ENCODE results near the gene ADISSP. TPM values are rescaled to one million over a fixed set of nuclear protein-coding genes. Genes with fewer than 3 reads are reported as not detected.

Gene ADISSP
- 75.7 and 80.3 TPM in 2 replicates for total RNA-seq (2021)
- percentile 59 among the genes with signal in this experiment for Bru-seq, nascent RNA
- BruChase-seq, experiment 1, labeled RNA remaining after a 2-hour chase = percentile 59 among the genes with signal in this experiment
- BruChase-seq, experiment 2, labeled RNA remaining after a 6-hour chase = percentile 65 among the genes with signal in this experiment
- long read RNA-seq, transcript C20orf27-202 (6 exons, 1,886 nt) = major isoform, 127 of 168 reads
- long read RNA-seq, partial matches to known transcripts = 15 of 168 reads
- long read RNA-seq, other reads (novel, unspliced or antisense) = 22 of 168 reads

GRCh38 chr20:3767427-3768341, at the start of gene ADISSP:
TSS of gene ADISSP (minus strand) at chr20:3767753. CDS start at chr20:3760100, 7,653 bp downstream.
- no peaks in the 10 kb centered on the region for H3K36me3 ChIP-seq (ENCODE audit: insufficient read depth, low read length, poor library complexity, severe bottlenecking)
- CTCF ChIA-PET = interaction anchor here (0.5 to 1.5 kb wide), 4 partner anchors 14 to 119 kb away, joined by 3 to 4 read pairs (median 4); partner anchors contain the start of gene AP5S1
- POLR2A ChIA-PET (ENCODE audit: low non-redundant PET) = interaction anchor here (0.5 to 0.8 kb wide), 2 partner anchors 14 to 638 kb away, joined by 3 read pairs; partner anchors contain the start of gene SPEF1
- no peaks in the 10 kb centered on the region for H3K9me3 ChIP-seq (ENCODE audit: low read depth, low read length, poor library complexity, severe bottlenecking)
- peaks cover 18% of the 10 kb centered on the region for H3K4me1 ChIP-seq (ENCODE audit: insufficient read depth, low read length, poor library complexity, severe bottlenecking)
- TF ChIP-seq CTCF (conservative IDR thresholded peaks at IDR 0.05; ENCODE audit: low read depth, low read length) (peak; percentile 24; the same call in 1 of the 2 replicates), EZH2 (IDR thresholded peaks at IDR 0.05; ENCODE audit: borderline replicate concordance, low read depth, low read length, poor library complexity, severe bottlenecking) (no peak)
- intact Hi-C loops (cut with micrococcal nuclease; ENCODE audit: unreplicated experiment) = loop anchor here (1.0 to 5.0 kb wide), 2 partner anchors 50 to 91 kb away; no protein-coding TSS in a partner anchor
- peak within 1 kb of the TSS; percentile 70 for H3K27ac ChIP-seq (ENCODE audit: low read depth, low read length, poor library complexity, severe bottlenecking)
- BruUV-seq (replicated peaks) = no TSS peak
- H3K27me3 ChIP-seq (replicated peaks; ENCODE audit: insufficient read depth, low read depth, low read length, poor library complexity) = no peaks in the 10 kb centered on the region
- H3K4me3 ChIP-seq (ENCODE audit: low read depth, low read length, poor library complexity, severe bottlenecking) = peak within 1 kb of the TSS; percentile 82
- peak; percentile 99 for DNase-seq (ENCODE audit: low spot score)

DNA sequence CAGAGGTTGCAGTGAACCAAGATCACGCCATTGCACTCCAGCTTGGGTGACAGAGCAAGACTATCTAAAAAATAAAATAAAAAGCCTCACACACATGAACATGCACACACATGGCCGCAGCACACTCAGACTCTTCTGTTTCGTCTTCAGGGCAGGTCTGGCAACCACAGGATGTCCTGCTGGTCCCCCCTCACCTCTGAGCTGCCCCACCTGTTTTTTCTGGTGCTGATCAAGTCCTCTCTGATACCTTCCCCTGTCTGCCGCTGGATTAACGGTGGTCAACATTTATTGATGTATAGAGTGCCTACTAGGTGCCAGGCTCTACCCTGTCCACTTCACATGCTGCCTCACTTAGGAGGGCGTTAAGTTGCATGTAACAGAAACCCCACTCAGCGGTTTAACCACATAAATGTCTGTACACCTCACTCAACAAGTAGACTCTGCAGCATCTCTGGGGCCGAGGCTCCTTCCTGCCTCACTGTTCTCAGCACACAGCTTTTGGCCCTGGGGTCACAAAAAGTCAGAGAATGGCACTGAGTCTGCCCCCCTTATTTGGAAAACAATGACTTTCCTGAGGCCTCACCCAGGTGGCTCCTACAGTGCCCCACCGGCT, 48.3 kb upstream of the ADISSP start:
- no peak overlapping the region for H3K4me3 ChIP-seq (ENCODE audit: low read depth, low read length, poor library complexity, severe bottlenecking)
- no TSS peak for BruUV-seq (replicated peaks)
- H3K27me3 ChIP-seq (replicated peaks; ENCODE audit: insufficient read depth, low read depth, low read length, poor library complexity) = no peaks in the 10 kb centered on the region
- ChIA-PET CTCF (no interaction called here), POLR2A (ENCODE audit: low non-redundant PET) (no interaction called here)
- DNase-seq (ENCODE audit: low spot score) = no peak
- intact Hi-C loops (cut with micrococcal nuclease; ENCODE audit: unreplicated experiment) = no loop called here
- H3K36me3 ChIP-seq (ENCODE audit: insufficient read depth, low read length, poor library complexity, severe bottlenecking) = no peaks in the 10 kb centered on the region
- no peaks in the 10 kb centered on the region for H3K9me3 ChIP-seq (ENCODE audit: low read depth, low read length, poor library complexity, severe bottlenecking)
- no peak for TF ChIP-seq CTCF (conservative IDR thresholded peaks at IDR 0.05; ENCODE audit: low read depth, low read length)
- TF ChIP-seq EZH2 (IDR thresholded peaks at IDR 0.05; ENCODE audit: borderline replicate concordance, low read depth, low read length, poor library complexity, severe bottlenecking) = no peak
- no peak overlapping the region for H3K27ac ChIP-seq (ENCODE audit: low read depth, low read length, poor library complexity, severe bottlenecking)
- H3K4me1 ChIP-seq (ENCODE audit: insufficient read depth, low read length, poor library complexity, severe bottlenecking) = peaks cover 26% of the 10 kb centered on the region

DNA sequence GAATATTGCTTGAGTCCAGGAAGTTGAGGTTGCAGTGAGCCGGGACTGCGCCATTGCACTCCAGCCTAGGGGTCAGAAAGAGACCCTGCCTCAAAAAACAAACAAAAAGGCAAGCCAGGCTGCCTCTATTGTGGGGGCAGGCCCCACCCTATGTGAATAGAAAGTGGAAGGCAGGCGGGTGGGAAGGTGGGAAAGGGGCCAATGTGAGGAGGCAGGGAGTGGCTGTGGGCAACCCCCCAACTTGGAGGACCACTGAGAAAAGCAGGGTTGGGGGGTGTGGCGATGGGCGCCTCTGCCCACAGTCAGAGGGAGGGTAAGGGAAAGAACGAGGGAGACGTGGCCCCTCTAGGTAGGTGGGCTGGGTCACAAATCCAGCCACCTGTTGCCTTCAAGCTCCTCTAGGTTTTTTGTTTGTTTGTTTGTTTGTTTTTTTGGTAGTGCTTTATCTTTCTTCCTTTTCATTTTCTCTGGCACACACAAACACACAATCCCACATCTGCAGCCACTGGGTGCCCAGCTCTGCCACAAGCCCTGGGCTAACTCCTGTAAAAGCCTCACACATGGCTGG, 47.5 kb upstream of the ADISSP start:
- intact Hi-C loops (cut with micrococcal nuclease; ENCODE audit: unreplicated experiment) = no loop called here
- Histone ChIP-seq H3K27me3 (replicated peaks; ENCODE audit: insufficient read depth, low read depth, low read length, poor library complexity) (no peaks in the 10 kb centered on the region), H3K4me1 (ENCODE audit: insufficient read depth, low read length, poor library complexity, severe bottlenecking) (peaks cover 27% of the 10 kb centered on the region), H3K9me3 (ENCODE audit: low read depth, low read length, poor library complexity, severe bottlenecking) (no peaks in the 10 kb centered on the region), H3K4me3 (ENCODE audit: low read depth, low read length, poor library complexity, severe bottlenecking) (no peak overlapping the region), H3K27ac (ENCODE audit: low read depth, low read length, poor library complexity, severe bottlenecking) (no peak overlapping the region), H3K36me3 (ENCODE audit: insufficient read depth, low read length, poor library complexity, severe bottlenecking) (no peaks in the 10 kb centered on the region)
- BruUV-seq (replicated peaks) = no TSS peak
- no peak for DNase-seq (ENCODE audit: low spot score)
- no peak for TF ChIP-seq CTCF (conservative IDR thresholded peaks at IDR 0.05; ENCODE audit: low read depth, low read length)
- TF ChIP-seq EZH2 (IDR thresholded peaks at IDR 0.05; ENCODE audit: borderline replicate concordance, low read depth, low read length, poor library complexity, severe bottlenecking) = no peak
- CTCF ChIA-PET = no interaction called here
- POLR2A ChIA-PET (ENCODE audit: low non-redundant PET) = no interaction called here
